HG03460 (cell line): Measurements from ENCODE around the gene OR52E5.

Source experiments
- ATAC-seq: cut with Tn5 transposase; IDR thresholded peaks from one replicate; pipeline ENCODE4 v1.9.1; 2021; ENCODE audit not compliant: unreplicated experiment

Gene OR52E5

DNA sequence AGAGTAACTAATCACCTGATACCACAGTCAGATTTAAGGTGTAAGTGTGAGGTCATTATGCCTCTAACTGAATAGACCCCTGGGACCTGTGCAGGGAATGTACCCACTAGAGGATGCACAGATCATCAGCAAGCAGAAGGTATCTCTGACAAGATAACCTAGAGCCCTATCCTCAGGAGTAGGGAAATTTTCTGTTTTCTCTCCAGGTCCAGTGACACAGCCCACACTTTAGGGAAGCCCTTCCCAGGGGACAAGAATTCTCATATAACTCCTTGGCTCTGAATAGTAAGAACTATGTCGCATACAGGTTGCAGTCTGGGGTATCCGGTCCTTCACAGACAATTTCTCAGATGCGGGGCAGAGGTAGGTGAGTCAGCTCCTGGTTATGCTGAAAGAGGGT is at the start of gene OR52E5:
Gene OR52E5 (plus strand): TSS at position 301 of the 400 bp plus-strand sequence. CDS start 7,569 bp downstream, outside the sequence.
- no peak for ATAC-seq

DNA sequence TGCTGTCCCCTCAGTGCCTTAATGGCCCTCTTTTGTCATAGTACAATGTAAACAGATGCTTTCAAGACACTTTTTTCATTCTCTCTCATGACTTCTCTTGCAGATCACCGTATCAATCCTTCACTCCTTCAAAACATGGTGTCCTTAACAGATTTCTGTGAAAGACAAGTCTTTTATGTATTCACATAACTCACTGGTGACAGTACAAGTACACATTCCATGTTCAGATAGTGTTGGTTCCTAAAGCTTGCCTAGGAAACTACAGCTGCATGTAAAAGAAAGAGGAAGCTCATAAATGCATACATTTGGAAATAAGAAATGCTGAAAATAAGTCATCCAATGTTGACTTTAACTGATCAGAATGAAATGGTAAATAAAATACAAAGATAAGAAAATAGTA is 46.3 kb upstream of the OR52E5 start:
- ATAC-seq = no peak

DNA sequence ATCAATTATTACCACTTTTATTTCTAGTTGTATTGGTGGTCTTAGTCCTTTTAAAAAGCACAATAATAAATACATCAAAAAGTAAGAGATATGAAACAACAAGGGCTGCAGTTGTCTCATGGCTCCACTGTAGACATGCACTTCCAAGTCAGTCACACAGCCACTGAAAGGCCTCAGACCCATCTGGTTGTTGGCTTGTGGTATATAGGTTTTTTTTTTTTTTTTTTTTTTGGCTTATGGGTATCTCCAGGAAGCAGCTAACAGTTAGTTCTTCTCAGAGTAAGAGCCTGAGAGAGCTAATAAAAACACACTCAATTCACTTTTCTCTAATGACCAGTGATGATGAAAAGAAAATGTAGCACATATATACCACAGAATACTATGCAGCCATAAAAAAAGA is 45.3 kb upstream of the OR52E5 start:
- ATAC-seq = no peak

DNA sequence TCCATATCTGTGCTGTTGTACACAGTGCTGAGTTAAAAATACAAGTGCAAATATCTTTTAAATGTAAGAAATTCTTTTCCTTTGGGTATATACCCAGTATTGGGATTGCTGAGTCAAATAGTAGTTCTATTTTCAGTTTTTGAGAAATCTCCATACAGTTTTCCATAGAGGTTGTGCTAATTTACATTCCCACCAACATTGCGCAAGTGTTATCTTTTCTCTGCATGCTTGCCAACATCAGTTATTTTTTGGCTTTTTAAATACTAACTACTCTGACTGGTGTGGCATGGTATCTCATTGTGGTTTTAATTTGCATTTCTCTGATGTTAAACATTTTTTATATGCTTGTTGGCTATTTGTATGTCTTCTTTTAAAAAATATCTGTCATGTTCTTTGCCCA is 42.0 kb upstream of the OR52E5 start:
- ATAC-seq = no peak

DNA sequence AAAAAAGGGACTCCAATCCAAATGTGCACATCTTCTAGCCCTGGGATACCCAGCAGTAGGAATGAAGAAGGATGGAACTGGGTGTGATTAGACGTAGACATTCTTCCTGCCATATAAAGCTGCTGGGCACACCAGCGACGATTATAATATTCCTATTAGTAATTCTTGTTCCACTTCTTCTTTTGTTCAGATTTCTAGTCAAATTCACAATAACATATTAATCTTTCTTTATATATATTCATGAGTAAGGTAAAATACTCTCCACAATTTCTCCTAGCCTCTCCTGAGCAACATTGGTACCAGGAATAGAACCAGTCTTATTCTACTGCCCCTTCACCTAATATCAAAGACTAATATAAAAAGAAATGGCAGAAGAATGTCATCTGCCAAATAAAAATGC is 35.4 kb upstream of the OR52E5 start, which contains the start of gene OR52E8:
Gene OR52E8 (minus strand): TSS at position 101 of the 400 bp plus-strand sequence. CDS start 0 bp downstream, at position 101.
- no peak for ATAC-seq

DNA sequence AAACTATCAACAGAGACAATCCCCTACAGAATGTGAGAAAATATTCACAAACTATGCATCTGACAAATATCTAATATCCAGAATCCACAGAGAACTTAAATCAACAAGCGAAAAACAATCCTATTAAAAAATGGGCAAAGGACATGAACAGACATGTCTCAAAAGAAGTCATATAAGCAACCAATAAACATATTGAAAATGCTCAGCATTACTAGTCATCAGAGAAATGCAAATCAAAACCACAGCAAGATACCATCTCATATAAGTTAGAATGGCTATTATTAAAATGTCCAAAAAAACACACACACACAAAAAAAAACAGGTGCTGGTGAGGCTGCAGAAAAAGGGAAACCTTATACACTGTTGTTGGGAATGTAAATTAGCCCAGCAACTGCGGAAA is 27.2 kb upstream of the OR52E5 start:
- ATAC-seq = no peak

DNA sequence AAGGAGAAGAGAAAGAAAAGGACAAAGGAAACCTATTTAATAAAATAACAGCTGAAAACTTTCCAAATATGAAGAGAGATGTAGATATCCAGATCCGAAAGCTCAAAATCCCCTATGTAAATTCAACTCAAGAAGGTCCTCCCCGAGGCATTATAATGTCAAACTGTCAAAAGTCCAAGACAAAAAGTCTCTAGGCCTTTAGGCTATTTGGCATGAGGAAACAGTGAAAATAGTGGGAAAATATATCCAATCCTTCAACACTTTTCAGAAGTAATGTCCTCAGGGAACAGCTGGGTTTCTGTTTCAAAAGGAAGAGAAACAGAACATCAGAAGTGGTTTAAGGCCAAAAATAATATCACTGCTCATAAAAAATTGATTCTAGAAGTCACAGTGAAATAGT is 14.4 kb upstream of the OR52E5 start:
- no peak for ATAC-seq

DNA sequence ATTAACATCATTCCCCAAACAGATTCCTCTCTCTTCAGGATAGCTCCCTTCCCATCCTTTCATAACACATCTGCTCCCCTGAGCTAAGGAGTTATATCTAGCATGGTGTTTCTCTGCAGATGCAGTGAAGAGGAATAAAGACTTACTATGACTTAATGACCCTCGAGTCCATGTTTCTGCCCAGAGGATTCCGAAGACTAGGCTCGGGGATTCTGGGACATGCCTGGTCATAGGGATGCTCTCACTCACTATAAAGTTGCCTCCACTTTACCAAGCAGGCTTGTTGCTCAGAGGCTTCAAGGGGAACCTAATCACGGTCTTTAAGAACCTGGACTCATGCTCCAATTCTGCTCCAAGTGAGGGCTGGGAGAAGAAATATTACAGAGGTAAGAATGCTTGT is 12.7 kb upstream of the OR52E5 start, which contains the start of gene OR52E4:
Gene OR52E4 (plus strand): TSS at position 301 of the 400 bp plus-strand sequence. CDS start 3,664 bp downstream, outside the sequence.
- no peak for ATAC-seq

DNA sequence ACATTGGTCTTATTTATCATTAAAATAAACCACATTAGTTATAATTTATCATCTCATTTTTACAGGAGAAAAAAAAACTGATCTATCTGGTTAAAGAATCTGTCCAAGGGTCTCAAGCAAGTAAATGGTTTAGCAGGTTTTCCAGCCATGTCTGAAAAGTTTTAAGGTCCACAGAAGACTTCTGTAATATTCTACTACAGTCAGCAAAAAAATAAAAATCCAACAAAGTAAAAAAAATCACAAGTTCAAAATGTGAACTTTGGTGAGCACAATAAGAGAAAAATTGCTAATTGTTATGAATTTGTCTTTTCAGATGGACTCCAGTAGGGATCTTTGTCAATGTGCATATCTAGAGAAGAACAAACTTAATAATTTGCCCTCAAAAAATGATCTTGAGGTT is 11.3 kb upstream of the OR52E5 start:
- no peak for ATAC-seq

DNA sequence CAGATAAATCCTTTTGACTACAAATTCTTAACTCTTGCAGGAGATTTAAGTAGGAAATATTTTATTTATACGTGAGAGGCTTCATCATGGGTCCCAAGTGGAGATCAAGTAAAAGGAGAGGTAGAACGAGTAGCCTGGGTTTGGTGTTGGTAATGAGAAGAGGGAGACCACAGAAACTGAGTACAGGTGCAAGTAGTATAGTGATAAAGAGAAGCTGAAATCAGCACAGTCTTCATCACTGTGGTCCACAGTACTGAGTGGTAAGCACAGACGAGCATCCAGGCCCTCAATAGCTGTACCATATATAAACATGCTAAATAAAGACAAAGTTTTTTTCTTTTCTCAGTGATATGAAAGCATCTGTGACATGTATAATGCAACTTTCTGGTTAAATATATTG is 5.8 kb upstream of the OR52E5 start:
- no peak for ATAC-seq

DNA sequence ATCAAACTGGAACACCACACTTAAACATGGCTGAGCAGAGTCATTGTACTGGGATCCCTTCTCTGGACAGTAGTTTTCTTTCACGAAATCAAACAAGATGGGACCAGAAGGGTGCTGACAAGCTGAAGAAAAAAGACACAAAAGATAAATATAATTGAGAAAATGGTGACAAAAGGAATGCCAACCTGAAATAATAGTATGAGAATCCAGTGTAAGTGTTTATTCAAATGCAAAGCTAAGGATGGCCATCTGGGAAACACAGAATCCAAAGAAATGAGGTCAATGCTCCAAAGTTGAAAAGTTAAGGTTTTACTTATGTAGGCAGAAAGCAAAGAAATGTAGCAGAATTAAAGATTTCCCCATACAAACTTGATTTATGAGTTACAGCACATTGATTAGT is 5.3 kb upstream of the OR52E5 start:
- no peak for ATAC-seq

DNA sequence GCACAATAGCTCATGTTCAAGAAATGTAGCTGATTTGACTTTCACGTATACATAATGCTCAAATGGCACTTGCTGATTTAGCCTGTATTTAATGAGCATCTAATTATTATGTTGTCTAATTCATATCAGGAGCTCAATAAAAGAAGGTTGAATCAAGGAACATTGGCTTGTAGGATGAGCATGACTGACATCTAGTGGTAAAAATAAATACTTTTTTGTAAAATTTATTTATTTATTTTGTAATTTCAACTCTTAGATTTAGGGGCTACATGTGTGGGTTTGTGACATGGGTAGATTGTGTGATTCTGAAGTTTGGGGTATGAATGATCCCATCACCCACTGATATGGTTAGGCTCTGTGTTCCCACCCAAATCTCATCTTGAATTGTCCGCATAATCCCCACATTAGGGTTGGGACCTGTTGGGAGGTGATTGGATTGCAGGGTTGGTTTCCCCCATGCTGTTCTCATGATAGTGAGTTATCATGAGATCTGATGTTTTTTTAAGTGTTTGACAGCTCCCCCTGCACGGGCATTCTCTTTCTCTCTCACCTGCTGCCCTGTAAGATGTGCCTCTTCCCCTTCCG is 1.7 kb upstream of the OR52E5 start:
- ATAC-seq = no peak

DNA sequence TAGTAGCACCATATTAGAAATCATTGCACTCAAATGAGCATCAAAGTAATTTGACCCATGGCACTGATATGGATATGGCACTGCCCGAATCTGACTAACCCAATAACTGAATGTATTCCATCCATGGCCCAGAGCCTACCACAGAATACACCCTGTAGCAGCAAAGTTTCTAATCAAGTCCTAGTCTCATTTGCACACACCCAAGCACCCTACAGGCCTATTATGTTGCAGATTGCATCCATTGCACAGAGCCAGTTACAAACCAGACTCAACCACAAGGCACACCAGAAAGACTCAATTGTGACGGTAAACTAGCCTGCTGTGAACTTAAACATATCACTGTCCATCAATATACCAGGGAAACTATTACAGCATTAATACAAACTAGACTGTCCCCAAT is 6.5 kb downstream of the OR52E5 start:
- no peak for ATAC-seq

DNA sequence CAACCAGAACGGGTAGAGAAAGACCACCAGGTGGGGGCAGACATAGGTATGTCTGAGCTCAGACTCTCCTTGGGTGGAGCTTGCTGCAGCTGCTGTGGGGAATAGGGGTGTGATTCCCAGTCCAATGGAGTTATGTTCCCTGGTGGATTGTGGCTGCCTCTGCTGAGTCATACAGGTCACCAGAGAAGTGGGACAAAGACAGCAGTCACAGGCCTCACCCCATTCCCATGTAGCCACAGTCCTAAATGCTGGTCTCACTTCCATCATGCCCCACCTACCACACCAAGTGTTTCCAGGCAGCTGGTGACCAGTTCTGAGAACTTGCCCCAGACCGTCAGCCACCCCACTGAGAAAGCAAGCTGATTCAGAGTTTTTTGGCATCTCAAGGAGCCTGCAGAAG is 17.5 kb downstream of the OR52E5 start:
- no peak for ATAC-seq

DNA sequence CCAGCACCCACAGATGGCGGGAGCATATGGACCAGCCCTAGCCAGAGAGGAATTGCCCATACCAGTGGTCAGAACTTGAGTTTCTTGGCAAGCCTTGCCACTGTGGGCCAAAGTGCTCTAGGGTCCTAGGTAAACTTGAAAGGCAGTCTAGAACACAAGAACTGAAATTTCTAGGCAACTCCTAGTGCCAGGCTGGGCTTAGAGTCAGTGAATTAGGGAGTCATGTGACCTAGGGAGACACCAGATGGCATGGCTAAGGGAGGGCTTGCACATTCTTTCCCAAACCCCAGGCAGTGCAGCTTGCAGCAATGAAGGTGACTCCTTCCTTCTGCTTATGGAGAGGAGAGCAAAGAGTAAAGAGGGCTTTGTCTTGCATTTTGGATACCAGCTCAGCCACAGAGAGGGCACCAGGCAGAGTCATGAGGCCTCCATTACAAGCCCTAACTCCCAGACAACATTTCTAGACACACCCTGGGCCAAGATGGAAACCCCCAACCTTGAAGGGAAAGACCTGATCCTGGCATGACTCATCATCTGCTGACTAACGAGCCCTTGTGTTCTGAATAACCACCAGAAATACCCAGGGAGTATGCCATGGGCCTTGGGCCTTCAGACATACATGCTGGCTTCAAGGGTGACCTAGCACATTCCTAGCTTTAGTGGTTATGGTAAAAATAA is 29.9 kb downstream of the OR52E5 start:
- ATAC-seq = peak; percentile 81

DNA sequence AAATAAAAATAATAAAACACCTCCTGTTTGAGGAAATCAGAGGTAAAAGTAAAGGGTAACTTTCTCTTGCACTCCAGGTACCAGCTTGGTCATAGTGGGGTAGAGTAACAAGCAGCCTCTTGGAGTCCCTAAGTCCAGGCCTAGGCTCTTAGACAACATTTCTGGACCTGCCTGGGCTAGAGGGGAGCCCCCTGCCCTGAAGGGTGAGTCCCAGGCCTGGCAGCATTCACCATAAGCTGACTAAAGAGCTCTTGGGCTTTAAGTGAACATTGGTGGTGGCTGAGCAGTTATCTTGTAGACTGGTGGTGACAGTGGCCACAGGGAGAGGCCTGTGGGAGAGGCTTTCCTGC is 30.4 kb downstream of the OR52E5 start:
- ATAC-seq = peak; percentile 51

DNA sequence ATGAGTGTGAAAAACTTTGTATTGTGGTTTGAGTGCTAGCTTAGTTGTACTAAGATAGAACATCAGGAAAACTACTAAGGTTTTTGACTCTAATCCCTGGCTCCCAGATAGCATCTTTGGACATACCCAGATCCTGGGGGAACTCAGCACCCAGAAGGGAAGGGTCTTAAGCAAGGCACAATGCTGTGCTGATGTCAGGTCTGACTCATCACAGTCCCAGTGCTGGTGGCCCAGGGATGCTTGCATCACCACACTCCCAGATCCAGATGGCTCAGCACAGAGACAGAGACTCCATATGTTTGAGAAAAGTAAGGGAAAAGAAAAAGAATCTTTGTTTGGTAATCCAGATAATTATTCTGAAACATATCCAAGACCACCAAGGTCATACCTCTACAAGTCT is 30.8 kb downstream of the OR52E5 start:
- ATAC-seq = peak; percentile 34

DNA sequence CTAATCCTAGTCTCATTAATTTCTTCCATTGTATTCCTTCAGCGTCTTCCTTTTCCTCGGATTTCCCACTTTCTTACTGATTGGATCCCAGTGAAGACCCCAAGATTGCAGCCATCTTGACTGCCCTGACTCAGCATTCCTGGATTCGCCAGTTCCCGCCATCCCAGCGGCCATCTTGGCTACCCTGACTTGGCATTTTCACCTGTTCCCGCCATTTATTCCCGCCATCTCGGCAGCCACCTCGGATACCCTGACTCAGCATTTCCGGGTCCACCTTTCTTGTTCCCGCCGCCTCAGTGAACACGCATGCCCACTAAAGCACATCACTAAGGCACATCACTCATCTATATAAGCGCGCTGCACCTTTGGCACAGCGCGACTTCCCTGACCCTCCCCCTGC is 35.3 kb downstream of the OR52E5 start:
- ATAC-seq = no peak

DNA sequence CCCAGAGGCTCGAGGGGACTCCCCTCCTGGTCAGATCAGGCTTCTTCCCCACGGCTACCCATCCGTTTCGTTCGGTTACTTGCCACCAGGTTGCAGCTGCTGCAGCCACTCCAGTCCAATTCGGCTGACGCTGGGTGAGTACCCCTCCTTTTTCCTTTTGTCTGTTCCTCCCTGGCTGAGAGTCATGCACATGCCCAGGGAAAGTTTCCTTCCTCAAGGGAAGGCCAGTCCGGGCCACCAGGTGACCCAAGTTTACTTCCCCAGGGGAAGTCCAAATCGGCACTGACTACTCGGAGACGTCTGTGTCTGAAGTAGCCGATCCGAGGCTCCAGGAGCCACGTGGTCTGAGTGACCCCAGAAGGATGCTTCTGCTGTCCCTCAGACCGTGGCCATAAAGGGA is 35.8 kb downstream of the OR52E5 start:
- no peak for ATAC-seq

DNA sequence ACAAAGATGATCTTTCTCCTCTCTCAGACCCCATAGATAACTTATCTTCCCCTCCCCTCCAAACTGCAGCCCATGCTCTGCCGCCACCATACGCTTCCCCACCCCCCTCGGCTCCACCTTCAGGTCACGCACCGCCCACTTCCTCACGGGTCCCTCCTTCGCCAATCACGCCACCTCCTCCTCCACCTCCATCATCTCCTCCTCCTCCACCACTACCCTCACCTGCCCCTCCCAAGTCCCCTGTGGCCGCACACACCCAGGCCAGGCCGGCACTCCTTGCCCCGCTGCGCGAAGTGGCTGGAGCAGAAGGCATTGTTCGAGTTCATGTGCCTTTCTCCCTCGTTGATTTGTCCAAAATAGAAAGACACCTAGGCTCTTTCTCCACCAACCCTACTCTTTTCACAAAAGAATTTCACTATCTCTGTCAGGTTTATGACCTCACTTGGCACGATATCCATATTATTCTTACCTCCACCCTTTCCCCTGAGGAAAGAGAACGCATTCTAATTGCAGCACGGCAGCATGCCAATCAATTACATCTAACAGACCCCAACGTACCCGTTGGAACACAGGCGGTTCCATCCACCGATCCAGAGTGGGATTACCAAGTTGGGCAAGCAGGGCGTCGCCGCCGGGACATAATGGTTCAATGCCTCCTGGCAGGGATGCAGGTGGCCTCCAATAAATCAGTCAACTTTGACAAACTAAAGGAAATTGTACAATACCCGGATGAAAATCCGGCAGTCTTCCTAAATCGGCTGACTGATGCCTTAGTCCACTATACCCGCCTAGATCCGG is 36.8 kb downstream of the OR52E5 start:
- ATAC-seq = no peak

DNA sequence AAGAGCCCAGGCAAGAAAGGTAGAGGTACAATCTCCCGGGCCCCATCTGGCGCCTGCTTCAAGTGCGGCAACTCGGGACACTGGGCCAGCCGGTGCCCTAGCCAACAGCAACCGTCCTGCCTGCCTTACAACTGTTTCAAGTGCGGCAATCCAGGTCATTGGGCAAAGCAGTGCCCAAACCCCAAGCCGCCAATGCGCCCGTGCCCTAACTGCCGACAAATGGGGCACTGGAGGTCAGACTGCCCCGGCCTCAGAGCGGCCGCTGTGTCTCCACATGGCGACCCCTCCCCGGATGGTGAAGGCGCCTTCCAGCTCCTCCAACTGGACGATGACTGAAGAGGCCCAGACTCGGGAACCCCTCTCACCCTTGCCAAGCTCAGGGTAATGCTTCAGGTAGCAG is 37.6 kb downstream of the OR52E5 start:
- ATAC-seq = no peak

DNA sequence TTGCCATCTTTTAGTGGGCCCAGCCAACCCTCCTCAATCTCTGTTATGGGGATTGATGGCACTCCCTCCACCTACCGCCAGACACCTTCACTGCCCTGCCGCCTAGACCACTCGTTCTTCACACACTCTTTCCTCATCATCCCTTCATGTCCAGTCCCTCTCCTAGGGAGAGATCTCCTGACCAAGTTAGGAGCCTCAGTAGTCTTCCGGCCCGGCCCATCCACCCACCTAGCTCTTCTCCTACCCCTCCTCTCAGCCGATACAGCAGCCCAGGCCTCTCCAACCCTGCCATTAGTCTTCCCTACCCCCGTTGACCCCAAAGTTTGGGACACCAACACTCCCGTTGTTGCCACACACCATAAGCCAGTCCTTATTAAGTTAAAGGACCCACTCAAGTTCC is 38.1 kb downstream of the OR52E5 start:
- no peak for ATAC-seq
